H1 (cell line): Measurements from ENCODE around the gene PLCL1. TPM values are rescaled to one million over a fixed set of nuclear protein-coding genes. Genes with fewer than 3 reads are reported as not detected.

Experiments used
- CTCF ChIA-PET: fragments of 300-600 bp; sonication (Branson Sonifier 250); formaldehyde crosslinking; loops from one replicate; lab custom pipeline; 2021; ENCODE audit not compliant: partially characterized antibody; lab: Charles Lee
- POLR2A ChIA-PET: fragments of 300-600 bp; sonication (Branson Sonifier 250); formaldehyde crosslinking; loops from one replicate; lab custom pipeline; 2021; ENCODE audit warnings: inconsistent platforms; ENCODE audit not compliant: partially characterized antibody; lab: Charles Lee
- DNase-seq, 2 experiments: peaks; one replicate each; pipeline versions ENCODE4 v3.0.0 to v3.0.0-alpha.2; 2010 to 2022; ENCODE audit warnings: low spot score in 2 of 2, low read depth in 1 of 2, mixed read lengths in 1 of 2
- FAIRE-seq: peaks from 2 replicates; lab custom pipeline; 2011; peaks lifted over from hg19 to GRCh38; lab: Jason Lieb, UNC
- H2AFZ ChIP-seq: 2 replicates; pipeline ENCODE4 v1.8.1; 2012; ENCODE audit warnings: low read length, inconsistent platforms
- H2AK5ac ChIP-seq: 2 replicates; pipeline ENCODE4 v1.6.1; 2013; ENCODE audit warnings: low read depth, low read length
- H2BK120ac ChIP-seq: replicated peaks from 2 replicates; pipeline ENCODE3; 2013; ENCODE audit warnings: low read depth, low read length, inconsistent platforms
- H2BK12ac ChIP-seq: 2 replicates; pipeline ENCODE4 v1.6.1; 2013; ENCODE audit warnings: low read depth, low read length
- H2BK15ac ChIP-seq: 2 replicates; pipeline ENCODE4 v1.6.1; 2013; ENCODE audit warnings: low read length
- H2BK20ac ChIP-seq: 2 replicates; pipeline ENCODE4 v1.6.1; 2013; ENCODE audit warnings: low read length
- H2BK5ac ChIP-seq: 2 replicates; pipeline ENCODE4 v1.6.1; 2013; ENCODE audit warnings: low read depth, low read length
- H3K14ac ChIP-seq: 2 replicates; pipeline ENCODE4 v1.6.1; 2013; ENCODE audit warnings: inconsistent platforms; ENCODE audit not compliant: insufficient read length
- H3K18ac ChIP-seq: 2 replicates; pipeline ENCODE4 v1.6.1; 2013; ENCODE audit warnings: low read length; ENCODE audit errors: extremely low read depth
- H3K23ac ChIP-seq: 2 replicates; pipeline ENCODE4 v1.6.1; 2013; ENCODE audit warnings: inconsistent platforms; ENCODE audit not compliant: insufficient read length
- H3K23me2 ChIP-seq: 2 replicates; pipeline ENCODE4 v1.6.1; 2013; ENCODE audit warnings: low read depth, low read length
- H3K27ac ChIP-seq: 2 replicates; pipeline ENCODE4 v1.6.1; 2011; ENCODE audit warnings: low read depth, low read length, inconsistent platforms
- H3K27me3 ChIP-seq, 4 experiments: replicated peaks in 1 of 4; 1 replicate in 1 of 4; 2 replicates in 3 of 4; pipeline versions ENCODE4 v1.6.1 to v1.8.1; 2011 to 2013; ENCODE audit warnings: low read length in 3 of 4, mild to moderate bottlenecking in 3 of 4, inconsistent platforms in 2 of 4, mixed read lengths in 2 of 4, moderate library complexity in 1 of 4; ENCODE audit not compliant: control insufficient read depth in 3 of 4, insufficient read depth in 3 of 4; ENCODE audit errors: extremely low read depth in 1 of 4
- H3K36me3 ChIP-seq, 4 experiments: 2 replicates each; pipeline versions ENCODE4 v1.6.1 to v1.8.1; 2011 to 2013; ENCODE audit warnings: mild to moderate bottlenecking in 4 of 4, low read length in 3 of 4, moderate library complexity in 2 of 4, control low read depth in 1 of 4, inconsistent platforms in 1 of 4; ENCODE audit not compliant: insufficient read depth in 4 of 4, control insufficient read depth in 2 of 4
- H3K4ac ChIP-seq: replicated peaks from 2 replicates; pipeline ENCODE3; 2013; ENCODE audit warnings: low read length, low read depth, mixed read lengths, inconsistent platforms; ENCODE audit not compliant: insufficient read length
- H3K4me1 ChIP-seq, 4 experiments: replicated peaks in 1 of 4; 1 replicate in 1 of 4; 2 replicates in 3 of 4; pipeline versions ENCODE4 v1.6.1 to v1.8.1; 2011 to 2013; ENCODE audit warnings: low read length in 3 of 4, inconsistent platforms in 2 of 4, mixed read lengths in 1 of 4; ENCODE audit not compliant: insufficient read depth in 4 of 4, control insufficient read depth in 3 of 4
- H3K4me2 ChIP-seq, 2 experiments: 2 replicates each; pipeline versions ENCODE4 v1.6.1 to v1.8.1; 2011 to 2013; ENCODE audit warnings: low read depth in 2 of 2, low read length in 2 of 2, control low read depth in 1 of 2, inconsistent platforms in 1 of 2, mild to moderate bottlenecking in 1 of 2; ENCODE audit not compliant: insufficient read depth in 1 of 2
- H3K4me3 ChIP-seq, 4 experiments: fragments of 200-600, 300-600 bp in 1 of 4; sonication (generic), shearing (Covaris generic), sonication (Bioruptor Twin) in 1 of 4; 2 replicates each; pipeline versions ENCODE4 v1.5.1 to v1.8.1; 2011 to 2016; ENCODE audit warnings: low read length in 4 of 4, low read depth in 3 of 4, control low read depth in 2 of 4, inconsistent platforms in 2 of 4, mild to moderate bottlenecking in 2 of 4, mixed read lengths in 1 of 4, moderate library complexity in 1 of 4; ENCODE audit not compliant: insufficient read depth in 2 of 4; ENCODE audit errors: extremely low read depth in 1 of 4
- H3K56ac ChIP-seq: replicated peaks from 2 replicates; pipeline ENCODE3; 2013; ENCODE audit warnings: low read depth, mild to moderate bottlenecking, mixed read lengths, low read length, inconsistent platforms; ENCODE audit not compliant: insufficient read length
- H3K79me1 ChIP-seq: 2 replicates; pipeline ENCODE4 v1.6.1; 2013; ENCODE audit warnings: low read depth, low read length, control low read depth
- H3K79me2 ChIP-seq, 2 experiments: 2 replicates each; pipeline versions ENCODE4 v1.6.1 to v1.8.1; 2012 to 2013; ENCODE audit warnings: low read length in 2 of 2, mild to moderate bottlenecking in 2 of 2, inconsistent platforms in 1 of 2; ENCODE audit not compliant: insufficient read depth in 2 of 2, control insufficient read depth in 1 of 2
- H3K9ac ChIP-seq, 4 experiments: replicated peaks in 1 of 4; 1 replicate in 1 of 4; 2 replicates in 3 of 4; pipeline versions ENCODE4 v1.6.1 to v1.8.1; 2011 to 2013; ENCODE audit warnings: low read depth in 3 of 4, low read length in 3 of 4, control low read depth in 2 of 4, mild to moderate bottlenecking in 2 of 4, moderate library complexity in 2 of 4, inconsistent platforms in 1 of 4; ENCODE audit errors: extremely low read depth in 1 of 4
- H3K9me3 ChIP-seq, 2 experiments: 2 replicates each; pipeline versions ENCODE4 v1.6.1 to v1.8.1; 2012 to 2013; ENCODE audit warnings: mild to moderate bottlenecking in 2 of 2, moderate library complexity in 2 of 2, control low read depth in 1 of 2, inconsistent platforms in 1 of 2, low read depth in 1 of 2, low read length in 1 of 2, mixed read lengths in 1 of 2; ENCODE audit not compliant: insufficient read depth in 2 of 2
- H4K20me1 ChIP-seq, 2 experiments: replicated peaks in 1 of 2; 2 replicates each; pipeline versions ENCODE3 to v1.8.1; 2011 to 2013; ENCODE audit warnings: inconsistent platforms in 2 of 2, low read length in 2 of 2, mild to moderate bottlenecking in 1 of 2; ENCODE audit not compliant: insufficient read depth in 2 of 2, control insufficient read depth in 1 of 2
- H4K5ac ChIP-seq: 2 replicates; pipeline ENCODE4 v1.6.1; 2013; ENCODE audit warnings: low read length, low read depth, mixed read lengths, inconsistent platforms; ENCODE audit not compliant: insufficient read length
- H4K8ac ChIP-seq: 2 replicates; pipeline ENCODE4 v1.8.0; 2013; ENCODE audit warnings: mild to moderate bottlenecking, moderate library complexity, low read length, inconsistent platforms; ENCODE audit not compliant: insufficient read depth; ENCODE audit errors: extremely low read depth
- H4K91ac ChIP-seq: replicated peaks from 2 replicates; pipeline ENCODE3; 2013; ENCODE audit warnings: low read length, mixed read lengths, inconsistent platforms; ENCODE audit not compliant: insufficient read length
- ASH2L ChIP-seq: fragments of 200-600, 300-600 bp; sonication (generic); IDR thresholded peaks from one replicate; pipeline ENCODE4 v1.7.1; 2017; ENCODE audit warnings: low read length
- BACH1 ChIP-seq: IDR thresholded peaks from 2 replicates; pipeline ENCODE4 v1.6.1; 2012; ENCODE audit warnings: low read length, improper control_type of control experiment
- BRCA1 ChIP-seq: IDR thresholded peaks from 2 replicates; pipeline ENCODE4 v1.6.1; 2012; ENCODE audit warnings: low read depth, low read length, improper control_type of control experiment
- HDAC2 ChIP-seq, 2 experiments: fragments of 300-600 bp in 1 of 2; sonication (generic) in 1 of 2; IDR thresholded peaks; 2 replicates each; pipeline ENCODE4 v1.6.1; 2011 to 2012; ENCODE audit warnings: low read depth in 2 of 2, low read length in 2 of 2, mild to moderate bottlenecking in 2 of 2, moderate library complexity in 2 of 2, borderline replicate concordance in 1 of 2, inconsistent platforms in 1 of 2
- KDM5A ChIP-seq: fragments of 200-600 bp; IDR thresholded peaks from 2 replicates; pipeline ENCODE4 v1.7.1; 2012; ENCODE audit warnings: mild to moderate bottlenecking, low read length, inconsistent platforms, mixed read lengths
- RXRA ChIP-seq: IDR thresholded peaks from 2 replicates; pipeline ENCODE4 v1.6.1; 2011; ENCODE audit warnings: low read depth, mild to moderate bottlenecking, low read length, moderate library complexity; ENCODE audit not compliant: insufficient read depth
- SIX5 ChIP-seq: IDR thresholded peaks from 2 replicates; pipeline ENCODE4 v1.6.1; 2011; ENCODE audit warnings: mild to moderate bottlenecking, low read depth, low read length
- SRF ChIP-seq: IDR thresholded peaks from 2 replicates; pipeline ENCODE4 v1.6.1; 2011; ENCODE audit warnings: mild to moderate bottlenecking, low read depth, low read length, moderate library complexity
- SUZ12 ChIP-seq: fragments of 200-600 bp; sonication (generic); IDR thresholded peaks from 2 replicates; pipeline ENCODE4 v1.6.1; 2012; ENCODE audit warnings: mild to moderate bottlenecking, inconsistent platforms, low read length, moderate library complexity, mixed read lengths
- TCF12 ChIP-seq: IDR thresholded peaks from 2 replicates; pipeline ENCODE4 v1.6.1; 2011; ENCODE audit warnings: low read depth, mild to moderate bottlenecking, low read length
- YY1 ChIP-seq: IDR thresholded peaks from 2 replicates; pipeline ENCODE4 v1.6.1; 2011; ENCODE audit warnings: low read depth, mild to moderate bottlenecking, low read length
- ZNF274 ChIP-seq: IDR thresholded peaks from 2 replicates; pipeline ENCODE4 v1.7.0; 2012; ENCODE audit warnings: low read length, borderline replicate concordance; ENCODE audit errors: extremely low read depth
- WGBS, 2 experiments: shearing (Covaris generic) in 1 of 2; methylation state at CpG; one replicate each; pipeline versions ENCODE4 v1.1.6 to v1.1.7; 2013 to 2015; ENCODE audit warnings: low lambda C conversion rate in 2 of 2, mixed read lengths in 2 of 2, inconsistent platforms in 1 of 2, low coverage in 1 of 2, missing lambda C conversion rate in 1 of 2; ENCODE audit not compliant: insufficient replicate concordance in 2 of 2, insufficient coverage in 1 of 2, insufficient read length in 1 of 2; ENCODE audit errors: extremely low coverage in 1 of 2, missing lambda C conversion rate in 1 of 2; 5-methylcytosine and 5-hydroxymethylcytosine counted together
- polyA plus RNA-seq, 7 experiments: library from polyadenylated mRNA; depleted of rRNA in 3 of 7; stranded (reverse) in 5 of 7; unstranded in 2 of 7; fragments of >200 nt in 5 of 7; fragments of 200-250 nt in 2 of 7; gene quantifications; 1 replicate in 5 of 7; 2 replicates in 1 of 7; 4 replicates in 1 of 7; pipeline versions ENCODE4 v1.2.1 to v1.2.3, GENCODE V29; 2011 to 2013; ENCODE audit warnings: missing spikeins in 2 of 7, mixed read lengths in 2 of 7
- total RNA-seq: library from RNA; stranded (reverse); fragmentation: NEBNext Ultra II Directional; extraction: Animal tissue kit (Norgen Biotek cat#: 25700); gene quantifications from 2 replicates; pipeline ENCODE4 v1.2.1, GENCODE V29; 2021
- TF ChIP-seq, protein P1 (sequence below), 3 experiments: IDR thresholded peaks; 1 replicate in 2 of 3; 2 replicates in 1 of 3; pipeline versions ENCODE4 v1.5.1 to v1.6.1; 2011; ENCODE audit warnings: low read length in 3 of 3, mild to moderate bottlenecking in 3 of 3, inconsistent platforms in 2 of 3, low read depth in 1 of 3, moderate library complexity in 1 of 3; ENCODE audit not compliant: insufficient read depth in 1 of 3; ENCODE audit errors: control extremely low read depth in 1 of 3

PLCL1 gene
- total and polyA plus RNA-seq, 2 of the 8 experiments (the other 6 are each of a cell fraction or from before 2014, with no cell fraction given), result not detected

DNA sequence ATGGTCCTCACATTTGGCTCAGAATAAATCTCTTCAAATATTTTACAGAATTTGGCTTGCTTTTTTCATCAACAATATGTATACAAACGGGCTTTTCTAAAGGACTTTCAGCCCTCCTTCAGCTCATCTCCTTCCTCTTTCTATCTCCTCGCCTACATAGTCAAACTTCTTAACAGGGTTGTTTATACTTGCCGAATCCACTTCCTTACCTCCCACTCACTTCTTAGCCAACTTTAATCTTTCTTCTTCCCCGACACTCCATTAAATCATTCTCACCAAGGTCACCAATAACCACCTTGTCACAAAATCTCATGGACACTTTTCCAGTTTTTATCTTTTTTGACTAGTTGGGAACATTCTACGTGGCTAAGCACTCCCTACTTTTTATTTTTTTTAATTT, 325.2 kb downstream of the PLCL1 start:
- Histone ChIP-seq H3K4ac (no peak overlapping the region), H3K4me1 (no peaks in the 10 kb centered on the region), H4K8ac (no peak overlapping the region), H2AK5ac (no peak overlapping the region), H3K79me2 (no peaks in the 10 kb centered on the region), H3K9me3 (no peaks in the 10 kb centered on the region), H3K14ac (no peak overlapping the region), H2BK5ac (no peak overlapping the region), H4K91ac (no peak overlapping the region), H2BK20ac (no peak overlapping the region), H2BK12ac (no peak overlapping the region), H3K27me3 (no peaks in the 10 kb centered on the region), H4K20me1 (no peaks in the 10 kb centered on the region), H2AFZ (no peak overlapping the region), H4K5ac (no peak overlapping the region), H2BK120ac (no peak overlapping the region), H3K79me1 (no peaks in the 10 kb centered on the region), H3K4me2 (no peak overlapping the region), H3K9ac (no peak overlapping the region), H3K23ac (no peak overlapping the region), H2BK15ac (no peak overlapping the region), H3K27ac (no peak overlapping the region), H3K36me3 (no peaks in the 10 kb centered on the region), H3K23me2 (no peaks in the 10 kb centered on the region), H3K4me3 (no peak overlapping the region), H3K56ac (no peak overlapping the region), H3K18ac (no peak overlapping the region)
- ChIA-PET POLR2A (no interaction called here), CTCF (interaction anchor here (0.6 to 3.4 kb wide), 6 partner anchors 10 to 271 kb away, joined by 3 to 24 read pairs (median 6); no protein-coding TSS in a partner anchor)
- WGBS, 2 experiments, result 90 to 100% methylated on average over 1 to 5 of the region's 5 CpGs
- DNase-seq (no peak), FAIRE-seq (no peak)
- TF ChIP-seq, protein P1, sequence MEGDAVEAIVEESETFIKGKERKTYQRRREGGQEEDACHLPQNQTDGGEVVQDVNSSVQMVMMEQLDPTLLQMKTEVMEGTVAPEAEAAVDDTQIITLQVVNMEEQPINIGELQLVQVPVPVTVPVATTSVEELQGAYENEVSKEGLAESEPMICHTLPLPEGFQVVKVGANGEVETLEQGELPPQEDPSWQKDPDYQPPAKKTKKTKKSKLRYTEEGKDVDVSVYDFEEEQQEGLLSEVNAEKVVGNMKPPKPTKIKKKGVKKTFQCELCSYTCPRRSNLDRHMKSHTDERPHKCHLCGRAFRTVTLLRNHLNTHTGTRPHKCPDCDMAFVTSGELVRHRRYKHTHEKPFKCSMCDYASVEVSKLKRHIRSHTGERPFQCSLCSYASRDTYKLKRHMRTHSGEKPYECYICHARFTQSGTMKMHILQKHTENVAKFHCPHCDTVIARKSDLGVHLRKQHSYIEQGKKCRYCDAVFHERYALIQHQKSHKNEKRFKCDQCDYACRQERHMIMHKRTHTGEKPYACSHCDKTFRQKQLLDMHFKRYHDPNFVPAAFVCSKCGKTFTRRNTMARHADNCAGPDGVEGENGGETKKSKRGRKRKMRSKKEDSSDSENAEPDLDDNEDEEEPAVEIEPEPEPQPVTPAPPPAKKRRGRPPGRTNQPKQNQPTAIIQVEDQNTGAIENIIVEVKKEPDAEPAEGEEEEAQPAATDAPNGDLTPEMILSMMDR (IDR thresholded peaks at IDR 0.05; ENCODE audit: control extremely low read depth in 1 of 3, insufficient read depth in 1 of 3, low read depth in 1 of 3, low read length in 3 of 3), result no peak
- TF ChIP-seq RXRA (no peak), SRF (no peak), BACH1 (no peak), YY1 (no peak), ASH2L (no peak), SIX5 (no peak), SUZ12 (no peak), KDM5A (no peak), ZNF274 (no peak), BRCA1 (no peak), HDAC2 (IDR thresholded peaks at IDR 0.05; ENCODE audit: borderline replicate concordance in 1 of 2, low read depth in 2 of 2, low read length in 2 of 2) (no peak), TCF12 (no peak)
